ENCODE results near the gene MEF2D. TPM values are rescaled to one million over a fixed set of nuclear protein-coding genes. Genes with fewer than 3 reads are reported as not detected.

MEF2D gene
- total RNA-seq, 2 experiments from 2014 or later = 155 to 162 TPM

DNA sequence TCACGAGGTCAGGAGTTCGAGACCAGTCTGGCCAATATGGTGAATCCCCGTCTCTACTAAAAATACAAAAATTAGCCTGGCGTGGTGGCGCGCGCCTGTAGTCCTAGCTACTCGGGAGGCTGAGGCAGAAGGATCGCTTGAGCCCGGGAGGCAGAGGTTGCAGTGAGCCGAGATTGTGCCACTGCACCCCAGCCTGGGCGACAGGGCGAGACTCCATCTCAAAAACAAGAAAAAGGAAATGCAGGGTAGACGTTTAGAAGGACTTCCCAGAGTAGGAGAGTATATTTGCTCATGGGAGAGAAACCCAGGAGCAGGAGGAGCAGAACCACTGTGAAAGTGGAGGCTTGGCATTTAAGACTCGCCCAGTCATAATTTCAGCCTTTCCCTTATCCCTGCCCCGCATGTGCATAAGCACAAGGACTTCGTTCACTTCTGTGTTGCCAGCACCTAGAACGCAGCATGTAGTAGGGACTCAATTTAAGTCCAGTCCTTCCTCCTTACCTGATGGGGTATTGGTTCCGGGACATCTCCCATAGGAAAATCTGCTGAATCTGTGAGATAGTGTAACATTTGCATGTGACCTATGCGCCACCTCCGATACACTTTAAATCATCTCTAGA lies 5.2 kb upstream of the MEF2D start:
- Histone ChIP-seq H3K4me1 (ENCODE audit: insufficient read depth, low read length) (peaks cover 65% of the 10 kb centered on the region), H3K36me3 (ENCODE audit: insufficient read depth, low read length) (no peaks in the 10 kb centered on the region), H3K9me3 (ENCODE audit: control insufficient read depth in 1 of 2, insufficient read depth in 1 of 2, low read length in 2 of 2) (no peaks in the 10 kb centered on the region), H3K27me3 (ENCODE audit: control insufficient read depth in 1 of 2, insufficient read depth in 2 of 2, low read length in 2 of 2) (no peaks in the 10 kb centered on the region), H3K27ac (ENCODE audit: low read depth in 1 of 2, low read length in 2 of 2) (peak overlapping the region; percentile 96), H3K4me3 (ENCODE audit: low read length) (peak overlapping the region; percentile 46)
- Mint-ChIP-seq H3K9me3 (no peaks in the 10 kb centered on the region), H3K36me3 (ENCODE audit: low read depth) (peaks cover 4% of the 10 kb centered on the region), H3K27me3 (no peaks in the 10 kb centered on the region), H3K4me3 (peak overlapping the region; percentile 87), H3K27ac (peak overlapping the region; percentile 97), H3K4me1 (ENCODE audit: low read depth) (peaks cover 80% of the 10 kb centered on the region)
- TF ChIP-seq, protein P1, sequence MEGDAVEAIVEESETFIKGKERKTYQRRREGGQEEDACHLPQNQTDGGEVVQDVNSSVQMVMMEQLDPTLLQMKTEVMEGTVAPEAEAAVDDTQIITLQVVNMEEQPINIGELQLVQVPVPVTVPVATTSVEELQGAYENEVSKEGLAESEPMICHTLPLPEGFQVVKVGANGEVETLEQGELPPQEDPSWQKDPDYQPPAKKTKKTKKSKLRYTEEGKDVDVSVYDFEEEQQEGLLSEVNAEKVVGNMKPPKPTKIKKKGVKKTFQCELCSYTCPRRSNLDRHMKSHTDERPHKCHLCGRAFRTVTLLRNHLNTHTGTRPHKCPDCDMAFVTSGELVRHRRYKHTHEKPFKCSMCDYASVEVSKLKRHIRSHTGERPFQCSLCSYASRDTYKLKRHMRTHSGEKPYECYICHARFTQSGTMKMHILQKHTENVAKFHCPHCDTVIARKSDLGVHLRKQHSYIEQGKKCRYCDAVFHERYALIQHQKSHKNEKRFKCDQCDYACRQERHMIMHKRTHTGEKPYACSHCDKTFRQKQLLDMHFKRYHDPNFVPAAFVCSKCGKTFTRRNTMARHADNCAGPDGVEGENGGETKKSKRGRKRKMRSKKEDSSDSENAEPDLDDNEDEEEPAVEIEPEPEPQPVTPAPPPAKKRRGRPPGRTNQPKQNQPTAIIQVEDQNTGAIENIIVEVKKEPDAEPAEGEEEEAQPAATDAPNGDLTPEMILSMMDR (IDR thresholded peaks at IDR 0.05) = no peak
- ChIA-PET POLR2A (interaction anchor here (0.5 to 2.4 kb wide), 15 partner anchors 11 to 1569 kb away, joined by 3 to 50 read pairs (median 9); partner anchors contain the start of genes IQGAP3, NAXE, PMF1 and PMVK), CTCF (interaction anchor here (1.5 to 5.8 kb wide), 3 partner anchors 25 to 120 kb away, joined by 7 to 77 read pairs (median 8); no protein-coding TSS in a partner anchor)
- intact Hi-C loops (cut with DNase I, micrococcal nuclease) = loop anchor here (1.0 to 10.0 kb wide), 4 partner anchors 48 to 259 kb away; partner anchors contain the start of genes ISG20L2 (in 1 of the 2), METTL25B (in 1 of the 2) and PRCC (in 1 of the 2)
- ATAC-seq (ENCODE audit: poor library complexity) (no peak), DNase-seq (peak in 1 of 14 experiments; percentile 27)

DNA sequence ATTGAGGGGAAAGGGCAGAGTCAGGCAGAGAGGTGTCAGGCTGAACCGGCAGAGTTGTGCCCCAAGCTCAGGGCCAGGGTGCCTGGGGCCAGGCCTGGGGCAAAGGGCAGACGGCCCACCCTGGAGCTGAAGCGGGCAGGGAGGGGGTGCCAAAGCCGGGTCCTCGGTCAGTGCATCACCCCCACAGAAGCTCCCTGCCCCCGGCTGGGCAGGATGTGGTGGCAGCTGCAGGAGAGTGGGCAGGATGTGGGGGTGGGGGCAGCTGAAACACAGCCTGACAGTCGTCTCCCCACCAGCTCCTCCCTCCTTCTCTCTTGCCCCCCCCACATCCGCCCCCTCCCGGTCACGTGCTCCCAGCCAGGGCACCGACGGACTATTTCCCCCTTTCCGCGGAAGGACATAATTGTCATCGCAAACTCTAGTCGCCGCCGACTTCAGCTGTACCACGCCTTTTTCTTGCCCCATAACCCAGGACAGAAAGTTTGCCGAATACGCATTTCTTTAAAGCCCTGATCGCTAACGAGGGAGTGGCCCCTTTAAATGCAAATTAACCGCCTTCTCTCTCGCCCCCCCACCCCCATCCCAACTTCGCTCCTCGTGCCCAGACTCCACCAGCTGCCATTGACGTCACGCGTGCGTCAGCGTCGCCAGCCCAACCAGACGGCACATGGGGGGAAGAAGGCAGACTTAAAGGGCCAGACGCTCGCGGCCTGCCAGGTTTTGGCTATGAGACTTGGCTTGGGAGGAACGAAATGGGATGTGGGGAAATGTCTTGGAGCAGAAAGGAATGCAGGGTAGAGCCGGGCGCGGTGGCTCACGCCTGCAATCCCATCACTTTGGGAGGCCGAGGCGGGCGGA lies 4.5 kb upstream of the MEF2D start:
- intact Hi-C loops (cut with DNase I, micrococcal nuclease) = loop anchor here (1.0 to 10.0 kb wide), 4 partner anchors 48 to 260 kb away; partner anchors contain the start of genes ISG20L2 (in 1 of the 2), METTL25B (in 1 of the 2) and PRCC (in 1 of the 2)
- ChIA-PET CTCF (interaction anchor here (1.3 to 5.8 kb wide), 4 partner anchors 24 to 119 kb away, joined by 6 to 77 read pairs (median 8); no protein-coding TSS in a partner anchor), POLR2A (interaction anchor here (0.5 to 2.4 kb wide), 24 partner anchors 10 to 1568 kb away, joined by 3 to 50 read pairs (median 5); partner anchors contain the start of genes GPATCH4, IQGAP3, MRPL24 and NAXE)
- Histone ChIP-seq H3K27ac (ENCODE audit: low read depth in 1 of 2, low read length in 2 of 2) (peak overlapping the region; percentile 96), H3K4me3 (ENCODE audit: low read length) (peak overlapping the region; percentile 46), H3K9me3 (ENCODE audit: control insufficient read depth in 1 of 2, insufficient read depth in 1 of 2, low read length in 2 of 2) (no peaks in the 10 kb centered on the region), H3K4me1 (ENCODE audit: insufficient read depth, low read length) (peaks cover 65% of the 10 kb centered on the region), H3K36me3 (ENCODE audit: insufficient read depth, low read length) (no peaks in the 10 kb centered on the region), H3K27me3 (ENCODE audit: control insufficient read depth in 1 of 2, insufficient read depth in 2 of 2, low read length in 2 of 2) (no peaks in the 10 kb centered on the region)
- H3K27me3 Mint-ChIP-seq = no peaks in the 10 kb centered on the region
- peak overlapping the region; percentile 97 for H3K27ac Mint-ChIP-seq
- peaks cover 8% of the 10 kb centered on the region for H3K36me3 Mint-ChIP-seq (ENCODE audit: low read depth)
- TF ChIP-seq, protein P1 (IDR thresholded peaks at IDR 0.05) = no peak
- ATAC-seq (ENCODE audit: poor library complexity) (peak; percentile 50), DNase-seq (peak; percentile 94 to 100 (median 98))
- H3K4me3 Mint-ChIP-seq = peak overlapping the region; percentile 87
- H3K9me3 Mint-ChIP-seq = no peaks in the 10 kb centered on the region
- peaks cover 80% of the 10 kb centered on the region for H3K4me1 Mint-ChIP-seq (ENCODE audit: low read depth)

DNA sequence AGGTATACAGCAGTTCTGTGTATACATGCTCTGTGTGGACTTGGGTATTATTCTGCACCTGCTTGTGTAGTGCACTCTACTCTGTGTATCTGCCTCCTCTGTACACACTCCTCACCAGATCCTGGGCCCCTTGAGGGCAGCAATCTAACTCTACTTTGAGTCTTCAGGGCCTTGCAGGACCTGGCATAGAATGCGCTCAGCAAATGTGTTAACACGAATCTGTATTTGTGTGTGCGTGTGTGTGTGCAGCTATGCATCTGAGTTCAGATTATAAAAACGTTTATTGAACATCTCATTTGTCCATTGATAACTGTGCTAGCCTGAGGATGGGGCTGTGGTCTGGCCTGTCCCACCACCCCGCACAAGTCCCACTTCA lies 3.9 kb upstream of the MEF2D start:
- Mint-ChIP-seq H3K27ac (peak overlapping the region; percentile 97), H3K36me3 (ENCODE audit: low read depth) (peaks cover 8% of the 10 kb centered on the region), H3K4me3 (peak overlapping the region; percentile 87), H3K9me3 (no peaks in the 10 kb centered on the region), H3K4me1 (ENCODE audit: low read depth) (peaks cover 80% of the 10 kb centered on the region), H3K27me3 (no peaks in the 10 kb centered on the region)
- CTCF ChIA-PET = interaction anchor here (1.3 to 5.8 kb wide), 4 partner anchors 24 to 118 kb away, joined by 6 to 77 read pairs (median 8); no protein-coding TSS in a partner anchor
- TF ChIP-seq, protein P1 (IDR thresholded peaks at IDR 0.05) = no peak
- peak overlapping the region; percentile 96 for H3K27ac ChIP-seq (ENCODE audit: low read depth in 1 of 2, low read length in 2 of 2)
- no peaks in the 10 kb centered on the region for H3K36me3 ChIP-seq (ENCODE audit: insufficient read depth, low read length)
- intact Hi-C loops (cut with DNase I, micrococcal nuclease) = loop anchor here (5.0 to 10.0 kb wide), 3 partner anchors 78 to 260 kb away; partner anchors contain the start of genes ISG20L2 (in 1 of the 2), METTL25B (in 1 of the 2) and PRCC (in 1 of the 2)
- peak; percentile 3 for ATAC-seq (ENCODE audit: poor library complexity)
- peak overlapping the region; percentile 46 for H3K4me3 ChIP-seq (ENCODE audit: low read length)
- no peaks in the 10 kb centered on the region for H3K9me3 ChIP-seq (ENCODE audit: control insufficient read depth in 1 of 2, insufficient read depth in 1 of 2, low read length in 2 of 2)
- POLR2A ChIA-PET = interaction anchor here (0.8 to 2.4 kb wide), 22 partner anchors 9 to 1568 kb away, joined by 3 to 50 read pairs (median 5); partner anchors contain the start of genes GPATCH4, IQGAP3, MRPL24 and NAXE
- H3K27me3 ChIP-seq (ENCODE audit: control insufficient read depth in 1 of 2, insufficient read depth in 2 of 2, low read length in 2 of 2) = no peaks in the 10 kb centered on the region
- H3K4me1 ChIP-seq (ENCODE audit: insufficient read depth, low read length) = peaks cover 68% of the 10 kb centered on the region
- peak in 7 of 14 experiments; percentile 26 to 67 (median 50) for DNase-seq

All from CD4-positive, alpha-beta T cell (primary cell).